SHP77 treated with DMSO at 0.1 percent for 48 hours (cell line): ENCODE results near the gene IKZF5.

Experiments
- DNase-seq: peaks from one replicate; lab custom pipeline; 2025; lab: John Stamatoyannopoulos, UW

IKZF5 gene

DNA sequence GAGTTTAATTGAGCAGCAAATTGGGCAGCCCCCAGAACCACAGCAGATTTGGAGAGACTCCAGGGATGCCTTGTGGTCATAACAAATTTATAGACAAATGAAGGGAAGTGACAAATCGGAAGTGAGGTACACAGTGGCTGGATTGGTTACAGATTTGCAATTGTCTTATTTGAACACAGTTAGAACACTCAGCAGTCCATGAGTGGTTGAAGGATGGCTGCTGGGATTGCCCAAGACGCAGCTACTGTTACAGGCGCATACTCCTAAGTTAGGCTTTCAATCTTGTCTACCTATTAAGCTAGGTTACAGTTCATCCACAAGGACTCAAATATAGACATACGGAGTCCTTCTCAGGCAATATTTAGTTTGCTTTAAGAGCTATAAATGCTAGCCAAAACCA, 7.6 kb upstream of the IKZF5 start:
- DNase-seq: no peak

DNA sequence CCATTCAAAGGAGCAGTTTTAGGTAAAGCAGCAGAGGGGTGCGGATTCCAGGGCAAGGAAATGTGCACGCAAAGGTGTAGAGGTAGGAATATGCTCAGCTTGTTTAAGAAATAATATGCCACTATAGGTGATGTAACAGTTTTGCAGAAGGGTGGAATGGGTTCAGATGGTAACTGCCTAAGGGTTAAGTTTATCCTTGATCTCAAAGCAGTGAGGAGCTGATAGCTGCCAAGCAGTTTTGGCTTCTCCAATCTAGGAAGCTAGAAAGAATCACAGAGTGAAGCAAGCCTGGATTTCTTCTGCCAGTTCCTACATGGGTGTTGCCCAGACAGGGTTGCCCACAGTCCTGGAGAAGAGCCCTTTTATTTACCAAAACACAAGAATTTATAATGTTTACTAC, 6.2 kb upstream of the IKZF5 start:
- no peak for DNase-seq

DNA sequence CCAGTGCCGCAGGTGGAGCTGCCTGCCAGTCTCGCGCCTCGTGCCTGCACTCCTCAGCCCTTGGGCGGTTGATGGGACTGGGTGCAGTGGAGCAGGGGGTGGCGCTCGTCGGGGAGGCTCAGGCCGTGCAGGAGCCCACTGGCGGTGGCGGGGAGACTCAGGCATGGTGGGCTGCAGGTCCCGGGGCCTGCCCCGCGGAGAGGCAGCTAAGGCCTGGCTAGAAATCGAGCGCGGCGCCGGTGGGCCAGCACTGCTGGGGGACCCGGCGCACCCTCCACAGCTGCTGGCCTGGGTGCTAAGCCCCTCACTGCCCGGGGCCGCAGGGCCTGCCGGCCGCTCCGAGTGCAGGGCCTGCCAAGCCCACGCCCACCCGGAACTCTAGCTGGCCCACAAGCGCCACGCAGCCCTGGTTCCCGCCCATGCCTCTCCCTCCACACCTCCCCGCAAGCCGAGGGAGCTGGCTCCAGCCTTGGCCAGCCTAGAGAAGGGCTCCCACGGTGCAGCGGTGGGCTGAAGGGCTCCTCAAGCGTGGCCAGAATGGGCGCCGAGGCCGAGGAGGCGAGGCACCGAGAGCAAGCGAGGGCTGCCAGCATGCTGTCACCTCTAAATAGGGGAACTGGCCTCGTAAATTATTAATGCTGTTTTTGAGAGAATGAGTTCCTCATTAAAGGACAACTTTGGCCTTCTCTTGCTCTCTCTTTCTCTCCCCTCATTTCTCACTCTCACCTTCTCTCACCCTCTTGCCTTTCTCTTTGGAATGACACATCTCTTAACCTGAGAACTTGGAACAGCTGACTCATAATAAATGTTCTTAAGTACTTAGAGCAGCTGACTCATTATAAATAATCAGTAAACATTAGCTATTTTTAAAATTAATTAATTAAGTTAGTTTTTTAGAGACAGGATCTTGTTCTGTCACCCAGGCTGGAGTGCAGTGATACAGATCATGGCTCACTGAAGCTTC, 5.1 kb upstream of the IKZF5 start:
- no peak for DNase-seq

DNA sequence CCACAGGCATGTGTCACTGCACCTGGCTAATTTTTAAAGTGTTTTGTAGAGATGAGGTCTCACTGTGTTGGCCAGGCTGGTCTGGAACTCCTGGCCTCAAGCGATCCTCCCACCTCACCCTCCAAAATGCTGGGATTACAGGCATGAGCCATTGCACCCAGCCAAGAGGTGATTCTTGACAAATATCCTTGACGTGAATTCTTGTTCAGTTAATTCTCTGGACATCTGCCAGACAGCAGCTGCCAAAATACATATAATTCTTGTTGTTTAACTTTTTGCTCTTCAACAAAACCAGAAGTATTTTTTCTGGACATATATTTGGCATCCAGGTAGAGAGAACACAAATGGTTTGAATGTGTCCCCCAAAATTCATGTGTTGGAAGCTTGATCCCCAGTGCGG, 3.4 kb upstream of the IKZF5 start:
- no peak for DNase-seq

DNA sequence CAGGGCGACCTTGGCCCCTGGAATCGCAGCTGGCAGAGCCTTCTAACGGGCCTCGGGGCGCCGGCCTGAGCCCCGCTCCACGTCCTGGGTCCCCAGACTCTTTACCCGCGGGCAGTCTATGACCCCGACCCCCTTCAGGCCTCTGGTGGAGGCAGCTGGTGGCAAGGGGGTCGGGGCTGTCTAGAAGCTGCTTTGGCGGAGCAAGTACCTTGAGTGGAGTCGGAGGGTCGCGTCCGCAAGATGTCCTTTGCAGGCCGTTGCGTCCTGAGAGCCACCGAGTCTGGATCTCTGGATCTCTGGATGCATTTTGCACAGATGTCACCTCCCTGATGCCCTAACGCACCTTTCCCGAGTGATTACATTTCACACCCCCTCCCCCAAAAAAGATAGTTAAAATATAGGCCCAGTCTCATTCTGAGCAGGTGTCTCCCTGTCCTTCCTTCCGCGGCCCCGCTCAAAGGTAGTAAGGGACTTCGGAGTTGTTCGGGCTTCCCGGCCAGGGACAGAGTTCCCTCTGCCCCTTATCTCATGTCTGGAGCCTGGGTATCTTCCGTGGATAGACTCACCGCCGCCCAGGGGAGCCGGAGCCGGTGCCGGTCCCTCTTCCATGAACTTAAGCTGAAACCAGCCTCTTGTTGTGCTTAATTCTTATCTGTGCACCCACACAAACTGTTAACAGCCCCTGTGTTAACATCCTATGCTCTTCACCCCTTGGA, 668 bp upstream of the IKZF5 start:
- DNase-seq: no peak

DNA sequence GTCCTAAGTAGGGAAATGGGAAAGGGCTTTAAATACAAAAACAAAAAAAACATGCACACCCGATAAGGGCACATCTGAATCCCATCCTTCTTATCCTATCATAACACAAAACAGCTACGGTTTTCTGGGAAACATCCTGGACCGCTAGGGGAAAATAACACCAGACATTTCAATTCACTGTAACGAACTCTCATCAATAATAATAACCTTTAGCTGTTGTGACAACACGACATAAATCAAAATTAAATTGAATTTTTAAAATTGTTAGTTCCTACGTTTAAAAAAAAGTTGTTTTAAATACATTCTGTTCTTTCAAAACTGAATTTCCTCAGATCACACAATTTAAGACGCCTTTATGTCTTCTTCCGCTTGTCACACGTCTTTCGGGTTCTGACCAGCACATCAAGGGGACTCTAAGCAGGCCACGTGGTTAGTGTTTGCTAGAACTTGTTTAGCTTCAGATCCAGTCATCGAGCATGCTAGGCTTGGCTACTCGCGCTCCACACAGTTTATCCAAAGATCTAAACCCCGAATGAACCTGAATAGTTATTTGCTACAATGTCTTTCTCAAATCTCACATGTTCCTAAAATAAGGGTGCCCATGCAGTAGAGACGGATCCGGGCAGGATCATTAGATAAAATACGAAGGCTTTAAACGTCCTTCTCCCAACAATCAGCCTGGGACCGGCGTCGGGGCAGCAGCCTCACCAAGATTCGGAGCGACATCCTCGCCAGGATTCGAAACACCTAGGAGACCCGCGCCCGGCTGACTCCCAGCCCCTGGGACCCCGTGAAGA, 839 bp downstream of the IKZF5 start:
- no peak for DNase-seq

DNA sequence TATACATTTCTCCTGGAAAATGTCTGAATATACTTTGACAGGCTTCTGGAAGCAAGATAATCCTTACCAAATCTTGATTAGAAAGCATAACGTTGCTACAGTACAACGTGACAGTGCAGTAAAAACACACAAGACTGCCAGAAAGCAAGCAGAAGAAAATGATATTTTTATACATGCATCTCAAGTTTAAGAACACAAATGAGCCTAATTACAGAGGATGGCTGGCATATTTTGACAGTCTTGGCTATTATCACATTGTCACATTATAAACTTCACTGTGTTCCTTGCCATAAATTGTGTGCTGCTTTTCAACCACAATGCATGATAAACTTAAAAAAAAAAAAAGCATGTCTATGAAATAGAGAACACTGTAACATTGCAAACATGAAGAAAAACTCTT, 4.3 kb downstream of the IKZF5 start:
- DNase-seq: no peak

DNA sequence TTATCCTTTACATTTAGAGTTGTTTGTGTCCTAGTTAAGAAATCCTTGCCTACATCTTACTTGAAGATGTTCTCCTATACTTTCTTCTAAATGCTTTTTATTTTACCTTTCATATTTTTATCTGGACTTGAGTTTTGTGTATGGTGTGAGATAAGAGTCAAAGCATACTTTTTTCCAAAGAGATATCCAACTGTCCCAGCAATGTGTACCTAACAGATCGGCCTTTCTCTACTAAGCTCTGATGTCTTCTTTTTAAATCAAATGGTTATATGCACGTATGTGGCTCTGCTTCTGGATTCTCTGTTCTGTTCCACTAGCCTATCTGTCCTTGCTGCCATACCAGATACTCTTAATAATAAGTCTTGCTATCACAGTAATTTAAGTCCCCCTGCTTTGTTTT, 7.2 kb downstream of the IKZF5 start:
- no peak for DNase-seq

DNA sequence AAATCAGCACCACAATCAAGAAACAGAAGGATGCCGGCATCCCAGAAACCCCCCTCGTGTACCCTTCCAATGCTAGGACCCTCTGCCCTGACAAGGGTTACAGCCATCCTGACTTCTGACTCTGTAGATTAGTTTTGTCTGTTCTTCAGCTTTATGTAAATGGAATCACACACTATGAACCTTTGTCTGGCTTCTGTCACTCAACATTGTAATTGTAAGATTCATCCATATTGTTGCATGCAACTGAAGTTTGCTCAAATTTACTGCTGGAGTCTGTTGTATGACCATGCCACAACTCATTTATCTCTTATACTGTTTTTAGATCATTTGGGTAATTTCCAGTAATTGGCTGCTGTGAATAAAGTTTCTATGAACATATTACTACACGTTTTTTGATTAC, 8.4 kb downstream of the IKZF5 start:
- no peak for DNase-seq

DNA sequence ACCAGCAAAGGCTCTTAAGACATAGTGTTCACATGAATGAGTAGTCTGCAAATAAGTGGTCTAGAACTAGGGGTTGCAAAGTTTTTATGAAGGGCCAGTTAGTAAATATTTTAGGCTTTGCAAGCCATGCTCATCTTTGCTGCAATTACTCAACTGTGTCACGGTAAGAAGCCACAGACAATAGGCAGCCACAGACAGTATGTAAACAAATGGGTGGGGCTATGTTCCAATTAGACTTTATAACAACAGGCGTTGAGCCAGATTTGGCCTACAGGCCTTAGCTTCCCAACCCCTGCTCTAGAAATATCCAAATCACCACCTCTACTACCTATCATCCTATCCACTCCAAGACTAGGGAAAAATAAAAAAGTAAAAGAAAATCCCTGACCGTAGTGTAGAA, 9.2 kb downstream of the IKZF5 start:
- no peak for DNase-seq

DNA sequence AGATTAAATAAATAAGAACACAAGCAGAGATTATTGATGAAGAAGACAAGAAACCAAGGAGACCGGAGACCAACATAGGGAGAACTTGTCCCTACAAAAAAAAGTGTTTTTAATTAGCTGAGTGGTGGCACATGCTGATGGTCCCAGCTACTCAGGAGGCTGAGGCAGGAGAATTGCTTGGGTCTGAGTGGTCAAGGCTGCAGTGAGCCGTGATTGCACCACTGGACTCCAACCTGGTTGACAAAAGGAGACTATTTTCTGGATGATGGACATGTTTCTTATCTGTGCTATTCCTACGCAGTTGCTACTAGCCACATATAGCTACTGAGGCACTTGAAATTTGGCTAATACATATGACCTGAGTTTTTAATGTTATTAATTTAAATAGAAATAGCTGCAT, 9.7 kb downstream of the IKZF5 start:
- no peak for DNase-seq

DNA sequence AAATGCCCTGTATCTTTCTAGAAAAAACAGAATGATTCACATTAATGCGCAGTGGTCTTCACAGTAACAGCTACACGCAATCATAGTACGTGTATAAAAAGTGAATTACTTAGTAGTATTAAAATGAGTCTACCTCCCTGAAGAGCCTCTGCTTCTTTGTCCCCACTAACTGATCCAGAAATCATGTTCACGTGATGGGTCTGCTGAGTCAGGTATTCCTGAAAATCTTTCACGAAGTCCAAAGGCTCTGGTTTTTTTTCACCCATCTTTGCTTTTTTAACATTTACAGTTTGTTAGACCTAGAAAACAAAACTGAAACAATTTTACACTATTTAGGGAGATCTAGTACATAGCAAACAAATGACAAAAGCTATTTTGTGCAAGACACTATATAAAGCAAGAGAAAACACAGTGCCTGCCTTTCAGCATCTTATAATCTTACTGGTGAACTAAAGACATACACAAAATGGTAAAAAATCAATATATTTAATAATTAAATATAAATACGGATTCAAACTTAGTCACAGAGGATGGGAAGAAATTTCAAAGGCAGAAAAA, 10.2 kb downstream of the IKZF5 start:
- DNase-seq: no peak

DNA sequence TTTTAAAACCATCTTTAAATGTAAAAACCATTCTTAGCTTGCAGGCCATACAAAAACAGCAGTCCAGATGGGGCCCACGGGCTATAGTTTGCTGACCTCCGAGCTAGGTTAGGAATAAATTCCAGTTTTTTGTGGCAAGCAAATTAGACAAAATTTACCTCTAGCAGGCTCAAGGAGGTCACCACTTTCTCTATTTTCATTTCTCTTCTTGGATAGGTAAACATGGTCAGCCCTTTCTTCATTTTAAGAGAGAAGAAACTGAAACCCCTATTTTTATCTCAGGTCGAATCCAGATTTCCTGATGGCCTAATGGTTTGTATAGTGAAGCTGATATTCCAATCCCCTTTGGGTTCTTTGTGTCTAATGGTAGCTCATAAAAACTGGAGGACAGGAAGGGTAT, 10.7 kb downstream of the IKZF5 start:
- DNase-seq: no peak

DNA sequence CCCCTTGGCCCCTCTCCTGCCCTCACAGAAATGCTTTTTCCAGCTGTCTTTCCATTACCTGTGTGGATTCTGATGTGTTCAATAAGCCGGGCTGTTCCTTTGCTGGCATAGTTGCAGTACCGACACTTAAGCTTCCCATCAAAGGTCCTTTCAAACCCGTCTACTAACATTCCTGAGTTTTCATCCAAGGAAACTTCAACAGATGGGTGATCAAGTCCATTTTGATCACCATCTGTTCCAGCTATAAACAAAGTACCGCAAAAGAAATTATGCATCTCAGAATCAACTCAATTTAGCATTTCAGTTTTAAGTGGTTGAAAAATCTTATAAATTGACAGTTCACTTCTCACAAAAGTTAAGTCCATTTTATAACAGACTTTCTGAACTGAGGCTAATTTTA, 12.7 kb downstream of the IKZF5 start:
- no peak for DNase-seq

DNA sequence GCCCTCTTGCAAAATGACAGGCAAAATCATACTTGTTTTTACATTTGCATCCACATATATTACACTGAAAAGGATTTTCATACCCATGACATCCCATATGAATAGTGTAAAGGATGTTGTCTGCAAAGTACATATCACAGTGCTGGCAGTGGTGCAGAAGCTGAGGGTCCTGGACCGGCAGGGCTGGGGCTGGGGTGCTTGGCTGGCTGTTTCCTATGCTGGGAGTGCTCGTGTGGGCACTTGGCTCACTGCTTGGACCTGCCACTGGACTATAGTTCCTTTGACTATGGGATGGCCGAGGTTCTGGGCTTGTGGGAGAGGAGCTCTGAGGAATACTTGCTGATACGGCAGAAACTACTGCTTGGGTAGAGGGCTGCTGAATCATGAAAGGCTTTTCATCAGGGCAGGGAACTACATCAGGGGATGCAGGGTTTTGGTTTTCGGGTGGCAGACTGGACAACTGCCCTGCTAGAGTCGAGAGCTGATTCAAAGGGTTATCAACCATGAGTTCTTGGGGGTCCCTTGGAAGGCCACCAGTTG, 14.7 kb downstream of the IKZF5 start:
- DNase-seq: no peak

DNA sequence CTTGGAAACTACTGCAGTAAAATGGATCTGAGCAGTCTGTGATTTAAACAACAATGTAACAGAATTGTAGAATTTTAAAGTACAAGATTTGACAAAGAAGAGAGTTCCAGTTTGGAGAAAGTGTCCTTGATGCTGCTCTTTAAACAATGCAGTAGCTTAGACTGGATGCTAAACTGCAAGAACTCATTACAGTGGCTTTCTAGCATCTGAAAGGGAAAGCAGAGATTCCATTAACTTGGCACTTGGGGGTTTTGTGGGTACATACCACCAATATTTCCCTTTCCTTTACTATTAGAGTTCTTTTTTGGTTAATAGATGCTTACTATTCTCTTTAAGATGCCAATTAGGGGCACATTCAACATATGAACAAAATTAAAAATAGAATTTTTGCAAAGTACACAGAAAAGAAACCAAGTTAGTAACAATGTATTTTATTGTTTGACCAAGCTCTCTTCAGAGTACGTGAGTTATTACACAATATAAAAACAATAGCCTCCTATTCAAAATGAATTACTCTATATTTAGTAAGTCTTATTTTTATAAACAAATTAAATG, 16.5 kb downstream of the IKZF5 start:
- no peak for DNase-seq

DNA sequence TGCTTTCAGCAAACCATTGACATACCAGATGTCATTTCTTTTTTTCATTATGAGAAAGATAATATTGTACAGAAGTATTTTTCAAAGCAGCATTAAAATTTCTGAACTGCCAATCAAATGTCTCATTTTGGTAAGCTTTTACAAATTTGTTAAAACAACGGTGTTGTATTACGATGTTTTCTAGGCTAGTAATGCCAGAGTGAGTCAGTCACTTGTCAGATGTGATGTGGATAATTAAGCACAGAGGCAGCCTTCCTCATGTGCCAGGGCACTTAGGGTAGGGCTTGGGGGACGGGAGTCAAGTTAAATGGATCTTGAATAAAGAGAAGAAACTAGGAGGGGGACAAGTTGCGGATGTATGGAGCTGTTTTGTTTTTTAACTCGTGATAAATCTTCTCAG, 18.3 kb downstream of the IKZF5 start:
- DNase-seq: no peak

DNA sequence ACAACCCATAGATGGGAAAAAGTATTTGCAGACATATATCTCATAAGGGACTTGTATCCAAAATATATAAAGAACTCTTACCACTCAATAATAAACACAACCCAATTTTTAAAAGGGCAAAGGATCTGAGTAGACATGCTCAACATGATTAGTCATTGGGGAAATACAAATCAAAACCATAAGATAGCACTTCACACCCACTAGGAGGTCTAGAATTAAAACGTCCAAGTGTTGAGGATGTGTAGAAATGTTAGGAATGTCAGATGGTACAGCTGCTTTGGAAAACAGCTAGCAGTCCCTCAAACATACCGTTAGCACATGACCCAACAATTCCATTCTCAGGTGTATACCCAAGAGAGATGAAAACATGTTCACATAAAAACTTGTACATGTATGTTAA, 20.1 kb downstream of the IKZF5 start:
- DNase-seq: no peak

DNA sequence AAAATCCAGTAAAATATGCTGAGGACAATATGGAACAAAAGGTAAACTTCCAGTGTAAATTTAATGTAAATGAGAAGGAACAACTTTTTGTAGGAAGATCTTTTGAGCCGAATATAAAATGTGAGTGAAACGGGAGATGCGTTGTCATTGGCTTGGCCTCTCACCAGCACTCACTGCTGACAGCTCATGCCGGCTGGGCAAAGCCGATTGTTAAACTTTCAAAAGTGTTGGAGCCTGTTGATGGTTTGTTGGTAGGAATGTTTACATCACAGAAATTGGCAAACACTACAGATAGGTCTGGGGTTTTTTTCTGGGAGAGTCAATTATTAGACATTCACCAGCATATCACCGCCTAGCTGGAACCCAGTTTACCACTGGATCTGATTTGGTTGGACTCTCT, 22.3 kb downstream of the IKZF5 start:
- DNase-seq: no peak

DNA sequence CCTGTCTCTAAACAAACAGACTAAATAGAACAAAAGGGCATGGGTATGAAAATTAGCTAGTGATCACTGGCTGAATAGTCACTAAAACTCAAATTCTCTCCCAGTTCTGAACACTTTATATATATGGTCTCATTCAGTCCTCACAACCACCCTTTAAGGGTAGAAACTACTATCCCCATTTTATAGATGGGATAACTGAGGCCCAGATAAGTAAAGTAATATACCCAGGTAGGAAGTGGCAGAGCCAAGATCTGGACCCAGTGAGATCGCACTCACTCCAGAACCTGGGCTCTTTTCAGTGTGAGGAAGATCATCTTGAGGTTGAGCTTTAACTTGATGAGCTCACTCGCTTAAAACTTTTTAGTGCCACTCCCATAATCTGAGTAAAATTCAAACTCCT, 23.9 kb downstream of the IKZF5 start:
- DNase-seq: no peak

DNA sequence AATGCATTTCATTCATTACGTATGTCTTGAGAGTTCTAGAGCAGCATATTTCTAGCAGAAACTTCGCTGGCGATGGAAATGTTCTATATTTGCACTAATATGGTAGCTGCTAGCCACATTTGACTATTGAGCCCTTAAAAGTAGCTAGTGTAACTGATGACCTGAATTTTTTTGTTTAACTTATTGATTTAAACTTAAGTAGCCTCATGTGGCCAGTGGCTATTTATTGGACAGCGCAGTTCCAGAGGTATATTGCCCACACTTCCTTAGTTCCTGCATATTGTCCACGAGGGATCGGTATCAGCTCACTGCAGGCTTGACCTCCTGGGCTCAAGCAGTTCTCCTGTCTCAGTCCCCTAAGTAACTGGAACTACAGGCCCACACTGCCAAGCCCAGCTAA, 24.7 kb downstream of the IKZF5 start:
- DNase-seq: no peak

DNA sequence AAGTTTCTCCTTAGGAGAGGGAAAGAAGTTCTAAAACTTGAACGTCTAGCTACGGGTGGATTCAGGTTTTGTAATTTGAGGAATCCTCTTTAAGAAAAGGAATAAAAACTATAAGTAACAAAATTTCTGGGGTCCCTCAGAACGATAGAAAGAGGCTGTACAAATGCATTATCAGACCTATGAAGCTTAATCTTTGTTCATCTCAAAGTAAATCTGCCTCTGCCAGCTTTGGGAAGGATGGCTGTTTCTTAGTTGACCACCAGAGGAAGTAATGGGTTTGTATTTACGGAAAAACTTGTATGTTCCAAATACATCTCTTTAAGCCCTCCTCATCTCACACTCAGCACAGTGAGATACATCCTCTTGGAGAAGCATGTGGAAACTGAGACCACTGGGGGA, 27.5 kb downstream of the IKZF5 start:
- DNase-seq: no peak
